Skin of body (tissue), 2 donors: Measurements from ENCODE around the gene TNRC6A. TPM values are rescaled to one million over a fixed set of nuclear protein-coding genes. Genes with fewer than 3 reads are reported as not detected.
"Not testable (repeated sequence)": the region's sequence is repeated elsewhere in the genome, so short reads cannot be mapped to it uniquely, and the experiment has no call there.

Experiments used
- DNase-seq: peaks from one replicate; lab custom pipeline; 2025; lab: John Stamatoyannopoulos, UW
- total RNA-seq: library from RNA; depleted of rRNA; stranded (reverse); fragments of >200 nt; gene quantifications from one replicate; pipeline ENCODE4 v1.2.3, GENCODE V29; 2014

TNRC6A gene
- total RNA-seq, 1 donor from 2014 or later: 57.6 TPM

GRCh38 chr16:24815021-24815420 lies 85.6 kb downstream of the TNRC6A start:
- no peak for DNase-seq

DNA sequence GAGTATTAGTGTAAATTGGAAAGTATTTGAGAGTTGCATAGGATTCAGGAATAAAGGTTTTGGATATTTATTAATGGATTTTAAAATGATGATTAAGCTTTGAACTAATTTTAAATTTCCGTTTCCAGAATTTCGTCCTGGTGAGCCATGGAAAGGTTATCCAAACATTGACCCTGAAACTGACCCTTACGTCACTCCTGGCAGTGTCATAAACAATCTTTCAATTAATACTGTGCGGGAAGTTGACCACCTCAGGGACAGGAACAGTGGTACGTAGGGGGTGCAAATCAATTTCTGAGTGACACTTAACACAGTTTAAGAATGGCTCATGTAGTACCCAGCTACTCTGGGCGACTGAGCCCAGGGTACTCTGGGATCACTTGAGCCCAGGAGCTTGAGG lies 87.2 kb downstream of the TNRC6A start:
- no peak for DNase-seq

DNA sequence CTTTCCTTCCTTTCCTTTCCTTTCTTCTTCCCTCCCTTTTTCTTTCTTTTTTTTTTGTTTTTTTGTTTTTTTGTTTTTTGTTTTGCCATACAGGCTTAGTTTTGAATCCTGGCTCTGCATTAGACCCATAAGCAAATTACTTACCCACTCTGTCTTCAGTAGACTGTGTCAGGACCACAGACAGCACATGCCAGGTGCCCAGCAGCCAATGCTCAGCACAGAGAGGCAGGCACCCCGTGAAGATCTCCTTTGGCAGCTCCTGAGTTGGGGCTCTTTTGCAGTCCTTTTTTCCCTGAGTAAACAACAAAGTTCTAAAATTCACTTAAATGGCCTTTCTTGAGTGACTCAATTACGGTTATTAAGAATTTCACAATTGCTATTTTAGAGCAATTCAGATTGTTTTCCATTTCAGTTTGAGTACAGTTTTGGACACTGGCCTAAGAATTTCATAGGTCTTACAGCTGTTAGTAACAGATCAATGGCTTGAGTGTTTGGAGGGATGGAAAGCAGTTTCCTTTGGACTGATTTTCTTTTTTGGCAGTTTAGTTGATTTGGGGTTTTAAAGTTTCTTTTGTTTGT lies 90.1 kb downstream of the TNRC6A start:
- no peak for DNase-seq

DNA sequence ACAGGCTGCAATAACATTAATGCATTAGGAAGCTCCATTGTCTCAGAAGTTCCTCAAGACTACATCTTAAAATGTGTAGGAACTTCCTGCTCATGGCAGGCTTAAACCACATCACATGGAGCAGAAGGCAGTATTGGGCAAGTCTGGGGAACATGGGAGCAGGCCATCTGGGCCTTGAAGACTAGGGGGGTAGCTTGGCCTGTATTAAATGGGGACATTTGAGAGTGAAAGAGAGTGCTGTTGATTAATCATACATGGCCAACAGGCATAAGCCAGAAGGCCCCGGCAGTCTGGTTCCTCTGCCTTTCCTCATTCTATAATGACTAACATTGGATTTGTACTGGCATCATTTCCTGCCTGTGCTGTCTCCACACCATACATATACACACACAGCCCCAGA lies 91.1 kb downstream of the TNRC6A start:
- no peak for DNase-seq

- no peak for DNase-seq
Measured at GRCh38 chr16:24821129-24821528, 91.7 kb downstream of the TNRC6A start.

DNA sequence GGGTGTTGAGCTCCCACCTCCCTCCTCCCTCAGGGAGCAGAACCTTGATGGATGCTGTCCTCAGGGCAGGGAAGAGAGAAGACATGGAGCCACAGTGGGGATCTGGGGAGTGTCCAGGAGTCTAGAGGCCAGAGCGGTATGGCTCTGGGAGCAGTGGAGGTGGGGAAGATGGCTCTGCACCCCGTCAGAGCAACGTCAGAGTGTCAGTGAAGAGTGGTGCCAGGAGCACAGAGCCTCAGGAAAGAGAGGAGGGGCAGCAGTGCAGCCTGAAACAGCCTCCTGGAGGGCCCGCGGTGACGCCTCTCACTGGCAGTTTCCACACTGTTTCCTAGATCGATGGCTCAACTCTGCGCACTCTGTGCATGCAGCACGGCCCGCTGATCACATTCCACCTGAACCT lies 93.1 kb downstream of the TNRC6A start:
- DNase-seq: no peak

DNA sequence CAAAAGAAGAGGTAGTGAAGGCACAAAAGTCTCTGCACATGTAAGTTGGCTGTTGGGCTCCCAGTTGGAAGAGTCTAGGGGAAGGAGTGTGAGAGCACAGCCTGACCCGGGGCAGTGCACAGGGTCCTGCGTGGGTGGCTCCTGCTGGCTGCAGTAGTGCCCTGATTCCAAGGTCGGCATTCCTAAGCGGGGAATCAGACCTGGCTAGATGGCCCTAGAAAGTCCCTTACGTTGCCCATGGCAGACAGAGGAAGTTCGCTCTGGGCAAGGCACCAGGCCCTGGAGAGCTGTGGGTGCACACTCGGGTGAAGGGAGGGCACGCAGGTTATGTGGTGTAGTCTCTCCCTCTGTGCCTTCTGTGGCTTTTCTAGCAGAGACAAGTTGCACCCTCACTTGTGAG lies 93.5 kb downstream of the TNRC6A start:
- DNase-seq: no peak

DNA sequence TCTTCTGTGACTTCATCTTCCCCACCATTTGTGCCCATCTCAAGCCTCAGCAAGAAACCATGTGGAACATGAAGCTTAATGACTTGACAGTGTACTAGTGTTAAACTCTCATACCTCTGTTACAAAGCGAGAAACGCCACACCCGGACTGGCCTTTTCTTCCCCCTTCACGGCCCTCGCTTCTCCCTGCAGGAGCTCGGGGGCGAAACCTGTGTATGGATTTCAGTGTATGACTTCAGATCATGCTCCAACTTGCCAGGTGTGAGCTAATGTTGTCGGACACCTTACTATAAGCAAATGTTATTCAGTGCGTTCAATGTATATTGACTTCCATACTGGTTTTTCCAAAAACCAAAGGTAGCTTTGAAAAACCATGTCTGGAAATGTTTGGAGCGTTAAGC lies 96.2 kb downstream of the TNRC6A start:
- no peak for DNase-seq

- DNase-seq: no peak
Measured at GRCh38 chr16:24826096-24826690, 96.7 kb downstream of the TNRC6A start.

DNA sequence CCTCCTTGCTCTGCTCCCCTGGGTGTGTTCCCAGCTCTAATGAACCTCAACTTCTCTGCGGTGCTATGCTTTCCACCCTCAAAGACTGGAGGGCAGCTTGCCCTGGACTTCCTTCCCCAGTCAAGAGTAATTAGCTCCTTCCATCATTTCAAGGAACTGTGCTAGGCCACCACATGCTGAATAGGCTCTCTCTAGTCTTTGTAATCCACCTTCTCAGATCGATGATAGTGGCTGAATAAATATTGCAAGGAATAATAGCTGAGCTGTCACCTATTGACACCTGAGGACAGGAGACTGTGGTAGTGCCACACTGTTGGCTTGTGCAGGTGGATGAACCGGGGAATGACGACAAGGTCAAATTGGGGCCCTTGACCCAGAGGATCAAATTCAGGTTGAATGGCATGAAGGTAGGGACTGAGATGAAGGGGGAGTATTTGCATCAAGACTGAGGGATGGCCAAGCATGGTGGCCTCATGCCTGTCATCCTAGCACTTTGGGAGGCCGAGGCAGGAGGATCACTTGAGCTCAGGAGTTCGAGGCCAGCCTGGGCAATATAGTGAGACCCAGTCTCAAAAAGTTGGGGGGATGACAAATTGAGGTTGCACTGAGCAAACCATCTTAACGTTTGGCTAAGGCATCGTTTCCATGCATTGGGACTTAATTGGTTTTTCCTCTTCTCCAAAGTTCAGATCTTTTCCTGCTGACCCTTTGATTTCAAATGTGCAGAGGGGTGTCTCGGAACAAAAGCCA lies 97.5 kb downstream of the TNRC6A start:
- DNase-seq: no peak

DNA sequence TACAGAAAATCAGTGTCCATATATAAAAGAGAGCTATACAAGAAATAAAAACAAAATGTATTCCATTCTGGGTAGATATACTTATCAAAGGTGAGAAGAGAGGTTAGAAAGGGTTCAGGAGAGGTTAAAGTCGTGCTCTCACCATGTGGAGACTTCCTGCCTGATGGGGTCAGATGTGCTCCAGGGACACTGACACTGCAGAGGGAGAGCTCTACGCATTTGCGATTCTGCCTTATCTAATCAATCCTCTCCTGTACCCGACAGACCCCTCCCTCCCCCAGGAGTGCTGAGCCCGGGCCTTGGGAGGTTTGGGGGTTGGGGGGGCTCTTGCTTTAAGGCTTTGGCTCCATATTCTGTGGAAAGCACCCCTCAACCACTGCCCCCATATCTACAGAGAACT lies 99.7 kb downstream of the TNRC6A start:
- no peak for DNase-seq

GRCh38 chr16:24833352-24833751 lies 103.9 kb downstream of the TNRC6A start:
- DNase-seq: no peak

- no peak for DNase-seq
Measured at GRCh38 chr16:24834459-24835335, 105.2 kb downstream of the TNRC6A start.

DNA sequence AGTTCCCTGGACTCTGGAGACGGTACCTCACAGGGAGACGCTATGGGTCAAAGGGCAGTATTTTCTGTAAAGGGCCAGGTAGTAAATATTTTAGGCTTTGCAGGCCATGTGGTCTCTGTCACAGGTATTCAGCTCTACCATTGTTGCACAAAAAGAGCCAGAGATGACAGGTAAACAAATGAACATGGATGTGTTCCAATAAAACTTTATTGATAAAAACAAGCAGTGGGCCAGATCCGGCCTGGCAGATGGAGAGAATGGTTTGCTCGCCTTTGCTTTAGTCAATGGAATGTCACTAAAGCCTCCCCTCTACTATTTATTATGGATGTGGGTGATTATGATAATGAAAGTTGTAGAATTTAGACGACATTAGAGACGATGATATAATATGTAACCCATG lies 107.4 kb downstream of the TNRC6A start:
- DNase-seq: no peak

- DNase-seq: no peak
Measured at GRCh38 chr16:24837969-24838368, 108.5 kb downstream of the TNRC6A start.

- no peak for DNase-seq
Measured at GRCh38 chr16:24838554-24839266, 109.3 kb downstream of the TNRC6A start.

GRCh38 chr16:24839347-24839972 lies 110.0 kb downstream of the TNRC6A start:
- no peak for DNase-seq

- no peak for DNase-seq
Measured at GRCh38 chr16:24841291-24841690, 111.8 kb downstream of the TNRC6A start.

GRCh38 chr16:24844101-24845030 lies 114.9 kb downstream of the TNRC6A start:
- no peak for DNase-seq

DNA sequence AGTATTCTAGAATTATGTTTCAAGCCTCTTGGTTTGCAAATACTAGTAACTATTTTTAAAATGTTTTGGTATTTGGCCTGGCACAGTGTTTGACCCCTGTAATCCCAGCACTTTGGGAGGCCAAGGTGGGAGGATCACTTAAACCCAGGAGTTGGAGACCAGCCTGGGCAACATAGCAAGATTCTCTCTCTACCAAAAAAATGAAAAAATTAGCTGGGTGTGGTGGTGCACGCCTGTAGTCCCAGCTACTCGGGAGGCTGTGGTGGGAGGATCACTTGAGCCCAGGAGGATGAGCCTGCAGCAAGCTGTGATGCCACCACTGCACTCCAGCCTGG lies 115.5 kb downstream of the TNRC6A start:
- DNase-seq: not testable (repeated sequence)
